Memory B cell (primary cell): ENCODE data around the gene CCDC12.
A peak's percentile ranks its signal among the peaks of the same experiment; 100 is the strongest.
"Not testable (repeated sequence)": the region's sequence is repeated elsewhere in the genome, so short reads cannot be mapped to it uniquely, and the experiment has no call there.

Experiments
- ATAC-seq: fragments of 150-1000 bp; cut with Tn5 transposase; 2 replicates; pipeline ENCODE4 v1.10.0; 2021; ENCODE audit warnings: low read depth, mild to moderate bottlenecking, moderate library complexity
- DNase-seq, 2 donors: peaks; one replicate each; pipeline ENCODE4 v3.0.0; 2022; ENCODE audit warnings: low spot score in 2 of 2
- H3K27ac Mint-ChIP-seq: one replicate; pipeline ENCODE4 v1.8.0; 2022; ENCODE audit warnings: mild to moderate bottlenecking, moderate library complexity, mixed read lengths
- H3K27me3 Mint-ChIP-seq: one replicate; pipeline ENCODE4 v1.8.0; 2022; ENCODE audit warnings: mixed read lengths
- H3K36me3 Mint-ChIP-seq: one replicate; pipeline ENCODE4 v1.8.0; 2022; ENCODE audit warnings: mild to moderate bottlenecking, mixed read lengths
- H3K4me1 Mint-ChIP-seq: one replicate; pipeline ENCODE4 v1.8.0; 2022; ENCODE audit warnings: mixed read lengths
- H3K4me3 Mint-ChIP-seq: one replicate; pipeline ENCODE4 v1.8.0; 2022; ENCODE audit warnings: mild to moderate bottlenecking, moderate library complexity, mixed read lengths
- H3K9me3 Mint-ChIP-seq: one replicate; pipeline ENCODE4 v1.8.0; 2022; ENCODE audit warnings: mixed read lengths

CCDC12 gene

GRCh38 chr3:46970391-46971091, 6.0 kb downstream of the CCDC12 start:
- ATAC-seq, result no peak
- Mint-ChIP-seq H3K9me3 (no peaks in the 10 kb centered on the region), H3K4me1 (peaks cover 65% of the 10 kb centered on the region), H3K27me3 (no peaks in the 10 kb centered on the region), H3K36me3 (peaks cover 11% of the 10 kb centered on the region), H3K4me3 (no peak overlapping the region), H3K27ac (no peak overlapping the region)
- no peak for DNase-seq

- peaks cover 59% of the 10 kb centered on the region for H3K4me1 Mint-ChIP-seq
- H3K27ac Mint-ChIP-seq, result peak overlapping the region; percentile 45
- ATAC-seq (no peak), DNase-seq (no peak)
- no peaks in the 10 kb centered on the region for H3K27me3 Mint-ChIP-seq
- H3K4me3 Mint-ChIP-seq, result no peak overlapping the region
- H3K9me3 Mint-ChIP-seq, result no peaks in the 10 kb centered on the region
- peaks cover 11% of the 10 kb centered on the region for H3K36me3 Mint-ChIP-seq
These were observed 7.6 kb downstream of the CCDC12 start for GRCh38 chr3:46968783-46969428.

- H3K27ac Mint-ChIP-seq, result peak overlapping the region; percentile 61
- H3K4me3 Mint-ChIP-seq, result peak overlapping the region; percentile 37
- no peaks in the 10 kb centered on the region for H3K9me3 Mint-ChIP-seq
- H3K27me3 Mint-ChIP-seq, result no peaks in the 10 kb centered on the region
- peaks cover 15% of the 10 kb centered on the region for H3K36me3 Mint-ChIP-seq
- H3K4me1 Mint-ChIP-seq, result peaks cover 56% of the 10 kb centered on the region
- peak; percentile 26 for ATAC-seq
- DNase-seq, result no peak
These were observed 9.7 kb downstream of the CCDC12 start for GRCh38 chr3:46966811-46967210.

- Mint-ChIP-seq H3K9me3 (no peaks in the 10 kb centered on the region), H3K4me3 (peak overlapping the region; percentile 53), H3K4me1 (peaks cover 62% of the 10 kb centered on the region), H3K27ac (peak overlapping the region; percentile 49), H3K27me3 (no peaks in the 10 kb centered on the region), H3K36me3 (peaks cover 16% of the 10 kb centered on the region)
- ATAC-seq (peak; percentile 98), DNase-seq (peak in 1 of 2 donors; percentile 52)
These were observed 11.4 kb downstream of the CCDC12 start for GRCh38 chr3:46965151-46965550.

- H3K27me3 Mint-ChIP-seq, H3K4me3 Mint-ChIP-seq: not testable (repeated sequence)
- peaks cover 19% of the 10 kb centered on the region for H3K36me3 Mint-ChIP-seq
These were observed 12.4 kb downstream of the CCDC12 start for GRCh38 chr3:46964038-46964590.

GRCh38 chr3:46962990-46963389, 13.6 kb downstream of the CCDC12 start:
- Mint-ChIP-seq H3K27ac (no peak overlapping the region), H3K4me1 (peaks cover 69% of the 10 kb centered on the region), H3K36me3 (peaks cover 20% of the 10 kb centered on the region), H3K9me3 (no peaks in the 10 kb centered on the region), H3K27me3 (no peaks in the 10 kb centered on the region), H3K4me3 (no peak overlapping the region)
- no peak for DNase-seq
- no peak for ATAC-seq

More at GRCh38 chr3:46964038-46964590, 12.4 kb downstream of the CCDC12 start:
- not testable (repeated sequence) for H3K9me3 Mint-ChIP-seq, DNase-seq, ATAC-seq, H3K27ac Mint-ChIP-seq
- peaks cover 69% of the 10 kb centered on the region for H3K4me1 Mint-ChIP-seq

GRCh38 chr3:46962427-46962826, 14.1 kb downstream of the CCDC12 start:
- ATAC-seq (no peak), DNase-seq (no peak)
- no peak overlapping the region for H3K27ac Mint-ChIP-seq
- H3K4me3 Mint-ChIP-seq, result no peak overlapping the region
- H3K27me3 Mint-ChIP-seq, result no peaks in the 10 kb centered on the region
- H3K36me3 Mint-ChIP-seq, result peaks cover 20% of the 10 kb centered on the region
- H3K4me1 Mint-ChIP-seq, result peaks cover 67% of the 10 kb centered on the region
- H3K9me3 Mint-ChIP-seq, result no peaks in the 10 kb centered on the region

GRCh38 chr3:46960835-46961234, 15.7 kb downstream of the CCDC12 start:
- ATAC-seq (no peak), DNase-seq (no peak)
- peak overlapping the region; percentile 25 for H3K4me3 Mint-ChIP-seq
- H3K36me3 Mint-ChIP-seq, result peaks cover 18% of the 10 kb centered on the region
- peak overlapping the region; percentile 83 for H3K27ac Mint-ChIP-seq
- H3K27me3 Mint-ChIP-seq, result no peaks in the 10 kb centered on the region
- H3K4me1 Mint-ChIP-seq, result peaks cover 60% of the 10 kb centered on the region
- no peaks in the 10 kb centered on the region for H3K9me3 Mint-ChIP-seq

- no peak for ATAC-seq
- peaks cover 17% of the 10 kb centered on the region for H3K36me3 Mint-ChIP-seq
These were observed 16.4 kb downstream of the CCDC12 start for GRCh38 chr3:46960081-46960701.

GRCh38 chr3:46959161-46959511, 17.4 kb downstream of the CCDC12 start:
- DNase-seq (no peak), ATAC-seq (peak; percentile 37)
- Mint-ChIP-seq H3K36me3 (peaks cover 17% of the 10 kb centered on the region), H3K4me1 (peaks cover 62% of the 10 kb centered on the region), H3K4me3 (peak overlapping the region; percentile 67), H3K9me3 (no peaks in the 10 kb centered on the region), H3K27ac (peak overlapping the region; percentile 83), H3K27me3 (no peaks in the 10 kb centered on the region)

More at GRCh38 chr3:46960081-46960701, 16.4 kb downstream of the CCDC12 start:
- no peaks in the 10 kb centered on the region for H3K9me3 Mint-ChIP-seq
- no peak for DNase-seq
- peak overlapping the region; percentile 83 for H3K27ac Mint-ChIP-seq
- H3K4me3 Mint-ChIP-seq, result peak overlapping the region; percentile 67
- peaks cover 59% of the 10 kb centered on the region for H3K4me1 Mint-ChIP-seq
- no peaks in the 10 kb centered on the region for H3K27me3 Mint-ChIP-seq

GRCh38 chr3:46958467-46959160, 17.9 kb downstream of the CCDC12 start:
- H3K9me3 Mint-ChIP-seq, result no peaks in the 10 kb centered on the region
- ATAC-seq (no peak), DNase-seq (no peak)
- H3K4me1 Mint-ChIP-seq, result peaks cover 67% of the 10 kb centered on the region
- H3K27me3 Mint-ChIP-seq, result no peaks in the 10 kb centered on the region
- peak overlapping the region; percentile 83 for H3K27ac Mint-ChIP-seq
- H3K4me3 Mint-ChIP-seq, result peak overlapping the region; percentile 67
- H3K36me3 Mint-ChIP-seq, result peaks cover 17% of the 10 kb centered on the region

- Mint-ChIP-seq H3K4me1 (peaks cover 74% of the 10 kb centered on the region), H3K27ac (peak overlapping the region; percentile 79), H3K27me3 (no peaks in the 10 kb centered on the region), H3K9me3 (no peaks in the 10 kb centered on the region), H3K4me3 (no peak overlapping the region), H3K36me3 (peaks cover 9% of the 10 kb centered on the region)
- ATAC-seq, result no peak
- DNase-seq, result no peak
These were observed 19.3 kb downstream of the CCDC12 start for GRCh38 chr3:46957092-46957820.

GRCh38 chr3:46955801-46956259, 20.7 kb downstream of the CCDC12 start:
- no peaks in the 10 kb centered on the region for H3K27me3 Mint-ChIP-seq
- ATAC-seq (no peak), DNase-seq (no peak)
- peak overlapping the region; percentile 79 for H3K27ac Mint-ChIP-seq
- H3K4me1 Mint-ChIP-seq, result peaks cover 71% of the 10 kb centered on the region
- H3K36me3 Mint-ChIP-seq, result peaks cover 8% of the 10 kb centered on the region
- H3K4me3 Mint-ChIP-seq, result no peak overlapping the region
- no peaks in the 10 kb centered on the region for H3K9me3 Mint-ChIP-seq
